ENCODE results near the gene KMT5C. TPM values are rescaled to one million over a fixed set of nuclear protein-coding genes. Genes with fewer than 3 reads are reported as not detected.
A peak's percentile ranks its signal among the peaks of the same experiment; 100 is the strongest.

Gene KMT5C
- total RNA-seq, 1 donor from 2014 or later, result 105 TPM

DNA sequence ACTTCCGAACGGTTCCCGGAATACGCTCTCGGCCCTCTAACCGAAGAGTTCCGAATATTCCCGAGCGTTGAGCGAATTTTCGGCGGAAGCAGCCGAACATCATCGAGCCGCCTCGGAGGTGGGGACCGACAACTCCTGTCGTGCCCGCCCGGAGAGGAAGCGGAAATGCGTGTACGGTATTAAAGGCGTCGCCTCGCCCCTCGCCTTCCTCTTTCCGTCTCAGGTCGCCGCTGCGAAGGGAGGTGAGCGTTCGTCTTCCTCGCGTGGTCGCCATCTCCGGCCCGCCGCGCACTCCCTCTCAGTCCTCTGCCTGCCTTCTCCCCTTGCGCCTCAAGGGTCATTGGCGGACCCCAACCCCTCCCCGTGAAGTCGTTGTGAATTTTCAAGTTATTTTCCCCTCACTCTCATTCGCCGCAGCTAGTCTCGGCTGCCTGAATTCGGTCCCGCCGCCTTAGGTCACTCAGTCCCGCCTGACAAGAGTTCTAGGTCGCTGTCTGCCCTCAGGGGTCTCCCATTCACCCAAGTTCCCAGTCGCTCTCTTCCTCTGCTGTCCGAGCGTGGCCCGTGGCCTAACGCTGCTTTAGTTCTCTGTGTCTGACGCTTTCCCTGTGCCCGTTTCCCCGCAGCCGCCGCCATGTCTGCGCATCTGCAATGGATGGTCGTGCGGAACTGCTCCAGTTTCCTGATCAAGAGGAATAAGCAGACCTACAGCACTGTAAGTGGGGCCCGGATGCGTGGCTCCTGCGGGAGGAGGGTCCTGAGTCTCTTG lies 46.2 kb downstream of the KMT5C start, which contains the start of gene RPL28:
Gene RPL28, plus strand, starts transcription at position 209 of the 769 bp plus-strand sequence. Its CDS starts 426 bp downstream, at position 635.
- TF ChIP-seq, protein P1, sequence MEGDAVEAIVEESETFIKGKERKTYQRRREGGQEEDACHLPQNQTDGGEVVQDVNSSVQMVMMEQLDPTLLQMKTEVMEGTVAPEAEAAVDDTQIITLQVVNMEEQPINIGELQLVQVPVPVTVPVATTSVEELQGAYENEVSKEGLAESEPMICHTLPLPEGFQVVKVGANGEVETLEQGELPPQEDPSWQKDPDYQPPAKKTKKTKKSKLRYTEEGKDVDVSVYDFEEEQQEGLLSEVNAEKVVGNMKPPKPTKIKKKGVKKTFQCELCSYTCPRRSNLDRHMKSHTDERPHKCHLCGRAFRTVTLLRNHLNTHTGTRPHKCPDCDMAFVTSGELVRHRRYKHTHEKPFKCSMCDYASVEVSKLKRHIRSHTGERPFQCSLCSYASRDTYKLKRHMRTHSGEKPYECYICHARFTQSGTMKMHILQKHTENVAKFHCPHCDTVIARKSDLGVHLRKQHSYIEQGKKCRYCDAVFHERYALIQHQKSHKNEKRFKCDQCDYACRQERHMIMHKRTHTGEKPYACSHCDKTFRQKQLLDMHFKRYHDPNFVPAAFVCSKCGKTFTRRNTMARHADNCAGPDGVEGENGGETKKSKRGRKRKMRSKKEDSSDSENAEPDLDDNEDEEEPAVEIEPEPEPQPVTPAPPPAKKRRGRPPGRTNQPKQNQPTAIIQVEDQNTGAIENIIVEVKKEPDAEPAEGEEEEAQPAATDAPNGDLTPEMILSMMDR (IDR thresholded peaks at IDR 0.05; ENCODE audit: partially characterized antibody, unreplicated experiment), result no peak
- H3K4me3 Mint-ChIP-seq (ENCODE audit: unreplicated experiment), result peak within 1 kb of the TSS; percentile 95
- peaks cover 20% of the 10 kb centered on the region for H3K9me3 Mint-ChIP-seq (ENCODE audit: unreplicated experiment)
- H3K27ac Mint-ChIP-seq (ENCODE audit: unreplicated experiment), result peak within 1 kb of the TSS; percentile 91
- H3K27me3 Mint-ChIP-seq (ENCODE audit: unreplicated experiment), result peaks cover 20% of the 10 kb centered on the region
- peaks cover 21% of the 10 kb centered on the region for H3K4me1 Mint-ChIP-seq (ENCODE audit: low read depth, unreplicated experiment)
- H3K36me3 Mint-ChIP-seq (ENCODE audit: unreplicated experiment), result no peaks in the 10 kb centered on the region
- DNase-seq, result peak; percentile 95

DNA sequence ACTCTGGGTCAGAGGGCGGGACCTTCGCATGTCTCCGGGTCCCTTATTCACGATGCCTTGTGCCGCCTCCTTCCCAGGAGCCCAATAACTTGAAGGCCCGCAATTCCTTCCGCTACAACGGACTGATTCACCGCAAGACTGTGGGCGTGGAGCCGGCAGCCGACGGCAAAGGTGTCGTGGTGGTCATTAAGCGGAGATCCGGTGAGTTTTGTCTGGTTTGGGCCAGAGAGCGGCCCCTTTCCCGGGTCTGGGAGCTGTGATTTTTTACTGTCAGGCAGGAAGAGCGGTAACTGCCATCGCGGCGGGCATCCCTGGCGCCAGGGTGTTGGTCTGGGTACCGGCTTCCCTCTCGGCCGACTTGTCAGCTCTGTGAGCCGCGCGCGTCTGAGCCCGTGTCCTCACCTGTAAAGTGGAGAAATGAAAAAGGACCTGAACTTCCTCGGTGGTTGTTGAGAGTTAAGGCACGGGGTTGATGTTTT lies 46.9 kb downstream of the KMT5C start:
- H3K4me1 Mint-ChIP-seq (ENCODE audit: low read depth, unreplicated experiment), result peaks cover 22% of the 10 kb centered on the region
- peaks cover 18% of the 10 kb centered on the region for H3K27me3 Mint-ChIP-seq (ENCODE audit: unreplicated experiment)
- H3K4me3 Mint-ChIP-seq (ENCODE audit: unreplicated experiment), result peak overlapping the region; percentile 95
- TF ChIP-seq, protein P1 (IDR thresholded peaks at IDR 0.05; ENCODE audit: partially characterized antibody, unreplicated experiment), result no peak
- no peak for DNase-seq
- peaks cover 19% of the 10 kb centered on the region for H3K9me3 Mint-ChIP-seq (ENCODE audit: unreplicated experiment)
- peak overlapping the region; percentile 91 for H3K27ac Mint-ChIP-seq (ENCODE audit: unreplicated experiment)
- H3K36me3 Mint-ChIP-seq (ENCODE audit: unreplicated experiment), result no peaks in the 10 kb centered on the region

DNA sequence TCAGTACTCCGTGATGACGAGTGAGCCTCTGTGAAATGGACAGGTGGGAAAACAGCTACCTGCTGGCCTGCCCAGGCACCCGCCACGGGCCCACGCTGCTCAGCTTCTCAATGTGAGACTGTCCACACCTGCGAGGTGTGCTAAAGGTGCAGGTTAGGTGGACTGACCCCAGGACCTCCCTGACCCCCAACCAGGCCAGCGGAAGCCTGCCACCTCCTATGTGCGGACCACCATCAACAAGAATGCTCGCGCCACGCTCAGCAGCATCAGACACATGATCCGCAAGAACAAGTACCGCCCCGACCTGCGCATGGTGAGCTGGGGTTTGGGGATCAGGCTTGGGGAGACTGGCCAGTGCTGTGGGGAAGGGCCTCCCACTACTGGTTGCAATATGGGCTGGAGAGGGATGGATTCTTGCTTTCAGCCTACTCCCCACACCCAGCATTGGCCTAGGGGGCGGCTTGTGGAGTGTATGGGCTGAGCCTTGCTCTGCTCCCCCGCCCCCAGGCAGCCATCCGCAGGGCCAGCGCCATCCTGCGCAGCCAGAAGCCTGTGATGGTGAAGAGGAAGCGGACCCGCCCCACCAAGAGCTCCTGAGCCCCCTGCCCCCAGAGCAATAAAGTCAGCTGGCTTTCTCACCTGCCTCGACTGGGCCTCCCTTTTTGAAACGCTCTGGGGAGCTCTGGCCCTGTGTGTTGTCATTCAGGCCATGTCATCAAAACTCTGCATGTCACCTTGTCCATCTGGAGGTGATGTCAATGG lies 48.2 kb downstream of the KMT5C start:
- no peak overlapping the region for H3K27ac Mint-ChIP-seq (ENCODE audit: unreplicated experiment)
- TF ChIP-seq, protein P1 (IDR thresholded peaks at IDR 0.05; ENCODE audit: partially characterized antibody, unreplicated experiment), result no peak
- peaks cover 16% of the 10 kb centered on the region for H3K9me3 Mint-ChIP-seq (ENCODE audit: unreplicated experiment)
- H3K4me3 Mint-ChIP-seq (ENCODE audit: unreplicated experiment), result peak overlapping the region; percentile 95
- no peak for DNase-seq
- peaks cover 32% of the 10 kb centered on the region for H3K4me1 Mint-ChIP-seq (ENCODE audit: low read depth, unreplicated experiment)
- H3K36me3 Mint-ChIP-seq (ENCODE audit: unreplicated experiment), result no peaks in the 10 kb centered on the region
- H3K27me3 Mint-ChIP-seq (ENCODE audit: unreplicated experiment), result peaks cover 12% of the 10 kb centered on the region

DNA sequence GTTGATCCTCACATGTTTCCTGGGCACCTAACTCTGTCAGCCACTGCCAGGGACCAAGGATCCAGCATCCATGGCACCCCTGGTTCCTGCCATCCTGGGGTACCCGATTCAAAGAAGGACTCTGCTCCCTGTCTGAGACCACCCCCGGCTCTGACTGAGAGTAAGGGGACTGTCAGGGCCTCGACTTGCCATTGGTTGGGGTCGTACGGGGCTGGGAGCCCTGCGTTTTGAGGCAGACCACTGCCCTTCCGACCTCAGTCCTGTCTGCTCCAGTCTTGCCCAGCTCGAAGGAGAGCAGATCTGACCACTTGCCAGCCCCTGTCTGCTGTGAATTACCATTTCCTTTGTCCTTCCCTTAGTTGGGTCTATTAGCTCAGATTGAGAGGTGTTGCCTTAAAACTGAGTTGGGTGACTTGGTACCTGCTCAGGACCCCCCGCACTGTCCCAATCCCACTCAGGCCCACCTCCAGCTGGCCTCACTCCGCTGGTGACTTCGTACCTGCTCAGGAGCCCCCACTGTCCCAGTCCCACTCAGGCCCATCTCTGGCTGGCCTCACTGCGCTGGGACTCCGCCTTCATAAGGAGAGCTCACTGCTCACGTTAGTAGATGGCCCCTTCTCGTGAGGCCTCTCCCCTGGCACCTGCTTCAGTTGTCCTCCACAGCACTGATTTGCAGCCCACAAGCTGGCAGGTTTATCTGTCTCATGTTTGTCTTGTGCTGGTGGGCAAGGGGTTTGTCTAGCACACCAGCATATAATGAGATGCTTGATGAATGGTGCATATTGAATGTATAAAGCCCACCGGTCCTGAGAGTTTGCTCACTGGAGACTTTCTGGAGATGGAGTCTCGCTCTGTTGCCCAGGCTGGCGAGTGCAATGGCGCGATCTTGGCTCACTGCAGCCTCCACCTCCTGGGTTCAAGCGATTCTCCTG lies 50.0 kb downstream of the KMT5C start:
- Mint-ChIP-seq H3K4me3 (ENCODE audit: unreplicated experiment) (peak overlapping the region; percentile 38), H3K36me3 (ENCODE audit: unreplicated experiment) (no peaks in the 10 kb centered on the region), H3K27ac (ENCODE audit: unreplicated experiment) (no peak overlapping the region), H3K4me1 (ENCODE audit: low read depth, unreplicated experiment) (peaks cover 35% of the 10 kb centered on the region), H3K9me3 (ENCODE audit: unreplicated experiment) (peaks cover 17% of the 10 kb centered on the region), H3K27me3 (ENCODE audit: unreplicated experiment) (peaks cover 9% of the 10 kb centered on the region)
- TF ChIP-seq, protein P1 (IDR thresholded peaks at IDR 0.05; ENCODE audit: partially characterized antibody, unreplicated experiment), result no peak
- no peak for DNase-seq

Data from glutamatergic neuron (in vitro differentiated cells).